ENCODE data around the gene CAB39. TPM values are rescaled to one million over a fixed set of nuclear protein-coding genes. Genes with fewer than 3 reads are reported as not detected.
A peak's percentile ranks its signal among the peaks of the same experiment; 100 is the strongest.

The CAB39 gene
- total RNA-seq, 4 donors from 2014 or later = 70.8 to 97.6 (median 87.4) TPM

DNA sequence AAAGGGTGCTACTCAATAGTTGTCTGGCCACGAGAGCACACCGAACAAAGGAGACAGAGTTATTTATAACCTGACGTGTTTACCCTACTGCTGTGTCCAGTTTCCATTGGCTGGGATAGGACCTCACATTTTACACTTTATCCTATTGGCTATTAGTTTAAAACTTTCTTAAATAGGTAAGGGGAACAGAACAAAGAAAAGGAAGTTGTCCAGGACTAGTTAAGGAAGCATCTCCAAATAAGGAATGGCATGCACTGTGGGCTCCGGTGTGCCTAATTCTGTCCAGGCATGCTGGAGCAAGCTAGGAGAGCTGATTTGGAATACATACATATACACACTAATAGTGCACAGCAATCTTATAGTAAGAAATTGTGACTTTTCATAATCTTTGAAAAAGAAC is 72.2 kb downstream of the CAB39 start:
- Histone ChIP-seq H3K4me3 (replicated peaks in 1 of 3) (no peak overlapping the region), H3K9me3 (no peaks in the 10 kb centered on the region), H3K27ac (no peak overlapping the region), H3K4me1 (peaks cover 15 to 17% of the 10 kb centered on the region in 2 donors), H3K27me3 (no peaks in the 10 kb centered on the region), H3K36me3 (no peaks in the 10 kb centered on the region)
- intact Hi-C loops (cut with DNase I) = no loop called here
- DNase-seq = peak in 1 of 2 donors; percentile 9
- TF ChIP-seq, protein P1, sequence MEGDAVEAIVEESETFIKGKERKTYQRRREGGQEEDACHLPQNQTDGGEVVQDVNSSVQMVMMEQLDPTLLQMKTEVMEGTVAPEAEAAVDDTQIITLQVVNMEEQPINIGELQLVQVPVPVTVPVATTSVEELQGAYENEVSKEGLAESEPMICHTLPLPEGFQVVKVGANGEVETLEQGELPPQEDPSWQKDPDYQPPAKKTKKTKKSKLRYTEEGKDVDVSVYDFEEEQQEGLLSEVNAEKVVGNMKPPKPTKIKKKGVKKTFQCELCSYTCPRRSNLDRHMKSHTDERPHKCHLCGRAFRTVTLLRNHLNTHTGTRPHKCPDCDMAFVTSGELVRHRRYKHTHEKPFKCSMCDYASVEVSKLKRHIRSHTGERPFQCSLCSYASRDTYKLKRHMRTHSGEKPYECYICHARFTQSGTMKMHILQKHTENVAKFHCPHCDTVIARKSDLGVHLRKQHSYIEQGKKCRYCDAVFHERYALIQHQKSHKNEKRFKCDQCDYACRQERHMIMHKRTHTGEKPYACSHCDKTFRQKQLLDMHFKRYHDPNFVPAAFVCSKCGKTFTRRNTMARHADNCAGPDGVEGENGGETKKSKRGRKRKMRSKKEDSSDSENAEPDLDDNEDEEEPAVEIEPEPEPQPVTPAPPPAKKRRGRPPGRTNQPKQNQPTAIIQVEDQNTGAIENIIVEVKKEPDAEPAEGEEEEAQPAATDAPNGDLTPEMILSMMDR (IDR thresholded peaks at IDR 0.05) = no peak
- TF ChIP-seq POLR2A (IDR thresholded peaks at IDR 0.05) = no peak
- 82 to 83% methylated on average over 4 of the region's 4 CpGs for WGBS, 2 donors

DNA sequence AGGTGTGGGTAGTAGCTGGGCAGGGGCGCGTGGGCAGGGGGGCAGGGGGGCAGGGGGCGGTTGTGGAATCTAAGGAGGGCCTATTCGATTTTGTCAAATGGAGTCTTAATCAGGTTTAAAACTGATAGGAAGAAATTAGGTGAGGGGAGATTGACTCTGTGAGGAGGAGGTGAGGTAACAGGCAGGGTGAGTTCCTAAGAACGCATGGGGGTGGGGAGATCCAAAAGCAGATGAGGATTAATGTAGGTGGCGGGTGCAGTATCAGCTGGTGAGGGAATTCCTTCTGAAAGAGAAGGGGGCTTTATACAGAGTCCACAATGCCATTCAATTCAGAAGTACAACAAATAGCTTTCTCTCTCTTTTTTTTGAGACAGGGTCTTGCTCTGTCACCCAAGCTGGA is 72.7 kb downstream of the CAB39 start:
- Histone ChIP-seq H3K36me3 (no peaks in the 10 kb centered on the region), H3K4me1 (peaks cover 15 to 17% of the 10 kb centered on the region in 2 donors), H3K9me3 (no peaks in the 10 kb centered on the region), H3K27ac (no peak overlapping the region), H3K27me3 (no peaks in the 10 kb centered on the region), H3K4me3 (replicated peaks in 1 of 3) (no peak overlapping the region)
- no peak for DNase-seq
- intact Hi-C loops (cut with DNase I) = no loop called here
- WGBS, 2 donors = 93 to 94% methylated on average over 6 of the region's 6 CpGs
- TF ChIP-seq, protein P1 (IDR thresholded peaks at IDR 0.05) = no peak
- no peak for TF ChIP-seq POLR2A (IDR thresholded peaks at IDR 0.05)

DNA sequence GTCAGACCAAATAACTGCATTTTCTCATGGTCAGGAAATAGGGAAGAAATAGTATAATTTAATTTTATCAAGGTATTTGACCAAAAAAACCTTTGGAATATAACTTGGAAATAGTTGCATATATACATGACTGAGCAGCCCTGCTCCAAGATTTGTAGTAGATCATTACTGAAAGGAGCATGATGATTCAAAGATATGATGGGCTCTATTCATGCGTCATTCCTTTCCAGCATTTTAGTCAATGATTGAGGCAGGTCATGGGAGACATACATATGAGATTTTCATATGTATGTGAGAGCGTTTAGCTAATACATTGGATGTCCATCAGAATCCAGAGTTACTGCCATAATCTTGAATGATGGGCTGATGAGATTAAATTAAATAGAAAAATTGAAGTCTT is 74.5 kb downstream of the CAB39 start:
- H3K9me3 ChIP-seq = no peaks in the 10 kb centered on the region
- no peak overlapping the region for H3K4me3 ChIP-seq (replicated peaks in 1 of 3)
- no peaks in the 10 kb centered on the region for H3K36me3 ChIP-seq
- H3K27ac ChIP-seq = no peak overlapping the region
- TF ChIP-seq, protein P1 (IDR thresholded peaks at IDR 0.05) = no peak
- TF ChIP-seq POLR2A (IDR thresholded peaks at IDR 0.05) = no peak
- DNase-seq = no peak
- intact Hi-C loops (cut with DNase I) = no loop called here
- no peaks in the 10 kb centered on the region for H3K27me3 ChIP-seq
- WGBS, 2 donors = 97% methylated on average over 2 of the region's 2 CpGs
- H3K4me1 ChIP-seq = peaks cover 0 to 7% of the 10 kb centered on the region in 2 donors

DNA sequence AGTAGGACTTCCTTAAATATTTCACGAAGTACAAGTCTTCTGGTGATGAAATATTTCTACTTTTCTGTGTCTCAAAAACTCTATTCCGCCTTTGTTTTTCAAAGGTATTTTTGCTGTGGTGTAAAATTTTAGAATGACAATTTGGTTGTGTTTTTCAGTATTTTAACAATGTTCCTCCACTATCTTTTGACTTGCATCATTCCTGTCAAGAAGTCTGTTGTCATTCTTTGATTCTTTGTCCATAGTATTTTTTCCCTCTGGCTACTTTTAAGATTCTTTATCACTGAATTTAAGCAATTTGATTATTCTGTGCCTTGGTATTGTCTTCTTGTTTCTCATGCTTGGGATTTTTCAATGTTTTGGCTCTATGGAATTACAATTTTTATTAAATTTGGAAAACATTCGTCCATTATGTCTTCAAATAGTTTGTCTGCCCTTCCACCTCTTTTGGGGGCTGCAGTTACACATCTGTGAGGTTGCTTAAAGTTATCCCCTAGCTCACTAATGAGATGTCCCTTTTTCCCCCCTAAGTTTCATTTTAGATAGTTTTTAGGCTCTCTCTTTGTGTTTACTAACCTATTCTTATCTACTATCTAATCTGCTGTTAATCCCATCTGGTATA is 76.0 kb downstream of the CAB39 start:
- TF ChIP-seq, protein P1 (IDR thresholded peaks at IDR 0.05) = no peak
- no peak for TF ChIP-seq POLR2A (IDR thresholded peaks at IDR 0.05)
- intact Hi-C loops (cut with DNase I) = no loop called here
- Histone ChIP-seq H3K27me3 (no peaks in the 10 kb centered on the region), H3K27ac (no peak overlapping the region), H3K4me3 (replicated peaks in 1 of 3) (no peak overlapping the region), H3K36me3 (no peaks in the 10 kb centered on the region), H3K9me3 (no peaks in the 10 kb centered on the region), H3K4me1 (peaks cover 0 to 2% of the 10 kb centered on the region in 2 donors)
- WGBS, 2 donors = 95 to 97% methylated on average over 3 of the region's 3 CpGs
- no peak for DNase-seq

DNA sequence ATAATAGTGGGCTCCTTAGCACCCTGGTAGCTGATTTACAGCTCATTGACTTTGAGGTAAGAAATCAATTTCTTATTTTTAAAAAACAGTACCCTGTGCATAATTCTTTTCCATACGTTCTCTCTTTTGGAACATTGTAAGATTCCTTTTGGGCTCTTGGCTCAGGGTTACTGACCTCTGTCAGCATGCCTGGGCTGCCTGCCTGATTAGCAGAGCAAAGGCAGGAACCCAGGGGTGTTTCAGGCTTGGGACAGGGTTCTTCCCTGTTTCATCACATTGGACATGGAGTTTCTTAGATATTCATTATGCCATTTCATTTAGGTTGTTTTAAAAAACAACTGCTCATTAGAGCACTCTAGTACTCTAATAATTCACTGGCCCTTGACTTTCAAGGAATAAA is 78.3 kb downstream of the CAB39 start:
- Histone ChIP-seq H3K4me3 (replicated peaks in 1 of 3) (no peak overlapping the region), H3K9me3 (no peaks in the 10 kb centered on the region), H3K27ac (no peak overlapping the region), H3K36me3 (no peaks in the 10 kb centered on the region), H3K4me1 (peaks cover 0 to 12% of the 10 kb centered on the region in 2 donors), H3K27me3 (no peaks in the 10 kb centered on the region)
- TF ChIP-seq, protein P1 (IDR thresholded peaks at IDR 0.05) = no peak
- no peak for TF ChIP-seq POLR2A (IDR thresholded peaks at IDR 0.05)
- no peak for DNase-seq
- intact Hi-C loops (cut with DNase I) = no loop called here
- 88 to 94% methylated on average over 1 of the region's 1 CpG for WGBS, 2 donors
